Rectal smooth muscle tissue (tissue), 1 donor: Measurements from ENCODE around the gene SSUH2.

Experiments used
- H3K27ac ChIP-seq: one replicate; pipeline ENCODE4 v1.7.0; 2013; ENCODE audit warnings: low read depth, low read length, inconsistent platforms
- H3K27me3 ChIP-seq: one replicate; pipeline ENCODE4 v1.7.0; 2013; ENCODE audit warnings: low read length; ENCODE audit not compliant: control insufficient read depth, insufficient read depth
- H3K36me3 ChIP-seq: one replicate; pipeline ENCODE4 v1.7.0; 2013; ENCODE audit warnings: low read length; ENCODE audit not compliant: control insufficient read depth, insufficient read depth
- H3K4me1 ChIP-seq: one replicate; pipeline ENCODE4 v1.7.0; 2013; ENCODE audit warnings: low read length; ENCODE audit not compliant: control insufficient read depth, insufficient read depth
- H3K4me3 ChIP-seq: one replicate; pipeline ENCODE4 v1.7.0; 2013; ENCODE audit warnings: low read length
- H3K9ac ChIP-seq: one replicate; pipeline ENCODE4 v1.7.0; 2013; ENCODE audit warnings: low read length

SSUH2 gene

DNA sequence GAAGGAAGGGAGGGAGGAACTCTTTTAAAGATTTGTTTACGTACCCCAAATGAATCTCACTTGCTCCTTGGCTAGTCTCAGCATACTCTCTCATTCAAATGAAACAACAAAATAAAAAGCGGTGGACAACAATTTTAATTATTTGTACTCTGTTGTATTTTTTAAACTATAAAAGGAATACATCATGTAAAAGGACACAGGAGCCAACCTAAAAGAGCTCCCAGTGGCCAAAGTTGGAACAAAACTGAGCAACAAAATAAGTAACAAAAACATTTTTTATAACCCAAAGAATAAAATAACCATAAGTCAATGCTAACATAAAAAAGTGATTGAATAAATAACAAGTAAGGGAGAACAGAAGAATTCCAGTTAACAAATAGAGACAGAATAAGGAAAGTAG is 24.4 kb upstream of the SSUH2 start:
- Histone ChIP-seq H3K4me3 (no peak overlapping the region), H3K4me1 (no peaks in the 10 kb centered on the region), H3K36me3 (no peaks in the 10 kb centered on the region), H3K27me3 (no peaks in the 10 kb centered on the region), H3K9ac (no peak overlapping the region), H3K27ac (no peak overlapping the region)

DNA sequence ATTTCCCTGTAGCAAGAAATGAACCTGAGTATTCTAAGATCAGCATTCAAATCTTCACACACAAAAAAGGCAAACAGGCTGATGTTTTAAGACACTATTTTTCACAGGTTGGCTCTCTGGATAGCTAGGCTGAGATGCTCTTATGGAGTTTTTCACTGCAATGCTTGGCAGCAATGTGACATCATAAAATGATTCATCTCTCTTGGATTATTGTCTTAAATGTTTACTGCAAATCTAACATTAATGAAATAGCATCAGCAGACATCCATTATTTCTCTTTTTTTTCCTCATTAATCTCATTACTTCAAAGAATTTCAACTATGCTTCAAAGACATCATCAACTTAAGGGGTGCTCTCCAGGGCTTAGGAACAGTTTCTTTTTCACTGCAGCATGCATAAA is 23.6 kb upstream of the SSUH2 start:
- no peaks in the 10 kb centered on the region for H3K36me3 ChIP-seq
- no peaks in the 10 kb centered on the region for H3K4me1 ChIP-seq
- no peak overlapping the region for H3K9ac ChIP-seq
- no peaks in the 10 kb centered on the region for H3K27me3 ChIP-seq
- H3K4me3 ChIP-seq, result no peak overlapping the region
- no peak overlapping the region for H3K27ac ChIP-seq

DNA sequence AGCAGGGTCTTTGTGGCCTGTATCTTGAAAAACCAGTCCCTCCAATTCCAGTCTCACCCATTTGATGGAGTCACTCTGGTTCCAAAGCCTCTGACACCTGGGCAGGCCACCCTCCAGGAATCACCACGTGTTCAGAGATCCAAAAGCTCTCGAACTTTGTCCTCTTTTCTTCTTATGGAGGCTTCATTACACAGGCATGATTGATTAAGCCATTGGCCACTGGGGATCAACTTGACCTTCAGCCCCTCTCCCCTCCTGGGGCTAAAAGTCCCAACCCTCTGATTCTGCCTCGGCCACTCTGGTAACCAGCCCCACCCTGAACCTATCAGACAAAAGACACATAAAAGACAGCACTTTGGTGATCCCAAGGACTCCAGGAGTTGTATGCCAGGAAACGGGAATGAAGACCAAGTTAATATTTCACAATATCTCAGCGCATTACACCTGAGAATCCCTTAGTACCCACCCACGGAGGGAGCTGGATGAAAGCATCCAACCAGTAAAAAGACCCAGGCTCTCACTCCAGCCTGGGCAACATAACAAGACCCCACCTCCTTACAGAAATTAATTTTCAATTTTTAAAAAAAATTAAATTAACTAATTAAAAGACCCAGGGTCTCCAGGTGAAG is 23.0 kb upstream of the SSUH2 start:
- Histone ChIP-seq H3K9ac (no peak overlapping the region), H3K4me3 (no peak overlapping the region), H3K36me3 (no peaks in the 10 kb centered on the region), H3K27ac (no peak overlapping the region), H3K4me1 (no peaks in the 10 kb centered on the region), H3K27me3 (no peaks in the 10 kb centered on the region)

DNA sequence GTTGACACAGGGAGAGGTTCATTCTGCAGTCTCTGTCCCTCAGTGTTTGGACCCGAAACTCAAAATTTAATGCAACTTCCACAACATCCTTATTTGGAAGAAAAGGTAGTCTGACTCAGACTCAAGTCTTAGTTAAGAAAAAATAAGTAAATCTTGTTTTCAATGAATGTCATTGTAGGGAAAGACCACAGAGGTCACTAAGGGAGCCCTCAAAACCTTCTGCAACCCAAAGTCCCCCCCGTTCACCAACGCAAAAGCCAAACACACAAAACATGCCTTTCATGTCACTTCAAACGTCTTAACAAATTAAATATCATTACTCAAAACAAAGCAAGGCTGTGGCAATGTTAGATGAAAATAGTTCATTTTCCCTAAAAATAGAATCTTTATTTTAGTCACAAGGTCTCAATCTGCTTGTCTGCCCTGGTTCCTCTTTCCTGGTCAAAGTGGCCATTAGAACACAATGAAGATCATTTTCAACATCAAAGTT is 20.9 kb upstream of the SSUH2 start:
- Histone ChIP-seq H3K4me1 (no peaks in the 10 kb centered on the region), H3K36me3 (no peaks in the 10 kb centered on the region), H3K4me3 (no peak overlapping the region), H3K27ac (no peak overlapping the region), H3K27me3 (no peaks in the 10 kb centered on the region), H3K9ac (no peak overlapping the region)

DNA sequence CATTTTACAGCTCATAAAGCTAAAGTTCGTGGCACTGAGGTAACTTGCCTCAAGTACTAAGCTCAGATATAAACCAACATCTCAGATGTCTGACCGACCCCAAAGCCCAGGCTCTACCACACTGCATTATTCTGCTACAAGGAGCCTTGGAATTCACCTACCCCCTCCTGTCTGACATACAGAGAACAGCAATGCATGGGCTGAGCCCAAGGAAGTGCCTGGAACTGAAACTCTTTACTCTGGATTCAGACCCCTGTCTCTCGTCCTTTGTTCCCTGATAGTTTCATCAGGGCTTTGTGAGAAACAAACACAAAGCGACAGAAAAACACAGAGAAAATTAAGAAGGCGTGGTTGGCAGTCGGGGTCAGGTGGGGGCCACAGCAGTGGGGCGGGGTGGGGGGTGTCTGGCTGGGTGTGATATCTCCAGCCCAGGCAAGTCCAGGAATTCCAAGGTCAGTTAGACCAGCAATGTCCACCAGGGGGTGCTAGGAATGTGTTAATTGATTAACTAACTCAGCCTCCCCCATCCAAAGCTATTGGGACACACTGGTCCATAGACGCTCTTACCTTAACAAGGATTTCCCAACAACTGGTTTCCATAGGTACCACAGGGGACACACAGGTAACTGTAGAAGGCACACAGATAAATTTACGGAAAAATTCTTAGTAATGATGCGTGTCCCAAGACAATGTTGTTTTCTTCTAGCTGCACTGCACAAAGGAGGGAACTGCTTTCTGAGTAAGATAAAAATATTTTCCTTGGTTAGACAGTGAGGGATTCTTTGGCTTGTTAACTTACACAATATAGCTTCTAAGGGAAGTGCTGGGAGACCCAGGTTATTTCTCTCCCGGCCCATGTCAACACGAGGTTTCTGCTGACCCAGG is 18.8 kb upstream of the SSUH2 start:
- H3K4me3 ChIP-seq, result no peak overlapping the region
- no peak overlapping the region for H3K27ac ChIP-seq
- no peak overlapping the region for H3K9ac ChIP-seq
- no peaks in the 10 kb centered on the region for H3K4me1 ChIP-seq
- no peaks in the 10 kb centered on the region for H3K27me3 ChIP-seq
- no peaks in the 10 kb centered on the region for H3K36me3 ChIP-seq

DNA sequence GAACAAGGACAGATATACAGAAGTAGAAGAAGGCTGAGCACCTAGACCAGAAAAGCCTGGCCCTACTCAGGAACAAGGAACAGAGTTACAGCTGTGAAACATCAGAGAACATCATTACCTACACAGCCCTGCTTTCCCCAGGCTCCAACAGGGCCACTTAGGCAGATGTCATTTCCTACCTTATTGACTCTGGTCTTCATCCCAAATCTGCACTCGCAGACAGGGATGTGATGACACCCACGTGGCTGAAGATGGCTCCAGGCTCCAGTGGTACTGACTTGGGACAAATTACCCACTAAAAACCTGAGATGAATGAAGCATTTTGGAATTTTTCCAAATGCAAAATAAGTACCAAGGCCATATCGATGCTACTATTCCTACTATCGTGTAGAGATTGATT is 18.0 kb upstream of the SSUH2 start:
- H3K27me3 ChIP-seq, result no peaks in the 10 kb centered on the region
- no peaks in the 10 kb centered on the region for H3K4me1 ChIP-seq
- H3K4me3 ChIP-seq, result no peak overlapping the region
- H3K36me3 ChIP-seq, result no peaks in the 10 kb centered on the region
- no peak overlapping the region for H3K9ac ChIP-seq
- no peak overlapping the region for H3K27ac ChIP-seq

DNA sequence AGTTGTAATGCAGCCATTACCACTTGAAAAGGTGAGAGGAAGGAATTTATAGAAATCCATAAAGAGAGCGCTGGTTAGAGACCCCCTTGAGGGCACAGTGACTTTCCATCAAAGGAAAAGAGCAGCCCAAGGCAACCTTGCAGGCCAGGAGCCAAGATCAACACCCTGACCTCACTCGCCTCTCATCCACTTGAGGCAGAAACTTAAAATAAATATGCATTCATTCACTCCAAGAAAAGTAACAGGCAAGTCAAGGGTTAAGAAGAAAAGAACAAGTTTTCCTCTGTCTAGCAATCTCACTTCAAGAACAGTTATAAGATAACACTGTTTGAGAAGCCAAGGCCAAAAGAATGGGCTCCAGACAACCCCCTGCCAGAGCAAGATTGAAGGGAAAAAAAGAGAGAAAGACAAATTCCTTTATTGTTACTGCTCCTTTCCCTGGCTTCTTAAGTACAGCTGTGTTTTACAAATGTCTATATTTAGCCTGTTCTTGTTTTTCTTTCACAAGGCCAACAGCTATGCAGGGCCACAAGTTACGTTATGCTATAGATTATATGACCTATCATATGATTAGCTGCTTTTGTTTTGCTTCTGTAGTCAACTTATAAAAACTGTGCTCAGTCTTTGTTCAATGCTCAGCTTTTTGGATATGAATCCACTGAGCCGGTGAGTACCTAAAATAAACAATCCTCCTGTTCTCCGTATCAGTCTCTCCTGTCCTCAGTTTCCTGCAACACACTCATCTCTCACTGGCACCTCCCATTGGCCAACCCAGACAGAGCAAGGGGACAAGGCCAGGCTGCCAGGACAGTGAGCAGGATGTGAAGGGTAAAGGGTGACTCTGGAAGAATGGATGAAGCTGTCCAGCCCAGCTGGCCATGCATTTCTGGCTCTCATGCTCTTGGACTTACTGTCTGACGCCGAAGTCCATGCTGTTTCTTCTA is 15.8 kb upstream of the SSUH2 start:
- Histone ChIP-seq H3K4me1 (no peaks in the 10 kb centered on the region), H3K9ac (no peak overlapping the region), H3K36me3 (no peaks in the 10 kb centered on the region), H3K27ac (no peak overlapping the region), H3K27me3 (no peaks in the 10 kb centered on the region), H3K4me3 (no peak overlapping the region)

DNA sequence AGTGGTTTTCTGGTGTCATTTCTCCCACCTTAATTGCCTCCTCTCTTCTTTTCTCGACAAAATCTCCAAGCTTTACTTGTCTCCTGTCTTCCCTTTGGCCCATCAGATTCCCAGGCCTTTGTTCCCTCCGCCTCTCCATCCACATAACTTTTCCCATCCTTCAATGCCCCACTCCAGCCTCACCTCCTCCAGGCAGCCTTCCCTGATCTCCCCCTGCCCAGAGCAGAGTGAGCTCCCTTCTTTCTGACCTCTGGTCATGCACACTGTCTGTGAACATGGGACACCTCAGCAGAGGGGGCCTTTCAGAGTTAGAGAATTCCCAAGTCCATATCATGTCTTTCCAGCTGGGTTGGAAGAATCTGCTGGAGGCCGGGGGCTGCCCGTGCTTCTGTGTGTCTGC is 14.6 kb upstream of the SSUH2 start:
- no peak overlapping the region for H3K27ac ChIP-seq
- H3K4me3 ChIP-seq, result no peak overlapping the region
- H3K27me3 ChIP-seq, result no peaks in the 10 kb centered on the region
- no peaks in the 10 kb centered on the region for H3K4me1 ChIP-seq
- no peak overlapping the region for H3K9ac ChIP-seq
- no peaks in the 10 kb centered on the region for H3K36me3 ChIP-seq

DNA sequence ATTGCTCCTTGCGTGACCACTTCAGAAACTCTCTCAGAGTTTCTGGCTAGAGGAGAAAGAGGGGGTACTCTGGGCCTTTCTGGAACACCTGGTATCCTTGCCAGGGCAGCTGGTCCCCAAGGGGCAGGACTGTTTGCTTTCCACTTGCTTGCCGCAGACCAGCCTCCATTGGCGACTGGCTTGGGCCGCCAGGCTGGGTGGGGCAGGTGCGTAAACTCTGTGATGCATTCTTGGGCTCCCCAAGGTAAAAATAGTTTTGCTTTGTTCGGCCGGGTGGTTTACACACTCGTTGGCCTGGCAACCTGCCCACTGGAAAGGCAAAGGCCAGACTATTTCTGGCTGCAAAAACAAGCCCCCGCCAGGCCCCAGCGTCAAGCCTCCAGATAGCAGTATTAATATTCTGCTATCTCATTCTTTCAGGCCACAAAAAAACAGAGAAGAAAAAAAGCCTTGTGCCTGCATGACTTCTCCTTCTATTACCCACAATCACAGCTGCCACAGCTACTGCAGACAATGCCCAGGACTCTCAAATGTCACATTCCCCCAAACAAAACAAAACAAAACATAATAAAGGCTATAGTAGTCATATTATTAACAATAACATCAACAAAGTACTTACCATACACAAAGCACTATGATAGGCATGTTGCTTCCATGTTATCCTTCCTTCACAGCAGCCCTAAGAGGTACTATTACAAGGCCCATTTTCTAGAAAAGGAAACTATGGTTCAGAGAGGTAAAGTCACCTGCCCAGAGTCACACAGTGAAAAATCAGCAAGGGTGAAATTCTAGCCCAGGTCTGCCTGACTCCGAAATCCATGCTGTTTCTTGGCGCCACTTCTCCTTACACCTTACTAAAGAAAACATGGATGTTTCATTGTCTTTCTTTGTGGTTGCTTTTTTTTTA is 14.0 kb upstream of the SSUH2 start:
- no peak overlapping the region for H3K27ac ChIP-seq
- H3K27me3 ChIP-seq, result no peaks in the 10 kb centered on the region
- no peaks in the 10 kb centered on the region for H3K4me1 ChIP-seq
- no peaks in the 10 kb centered on the region for H3K36me3 ChIP-seq
- H3K9ac ChIP-seq, result no peak overlapping the region
- no peak overlapping the region for H3K4me3 ChIP-seq

DNA sequence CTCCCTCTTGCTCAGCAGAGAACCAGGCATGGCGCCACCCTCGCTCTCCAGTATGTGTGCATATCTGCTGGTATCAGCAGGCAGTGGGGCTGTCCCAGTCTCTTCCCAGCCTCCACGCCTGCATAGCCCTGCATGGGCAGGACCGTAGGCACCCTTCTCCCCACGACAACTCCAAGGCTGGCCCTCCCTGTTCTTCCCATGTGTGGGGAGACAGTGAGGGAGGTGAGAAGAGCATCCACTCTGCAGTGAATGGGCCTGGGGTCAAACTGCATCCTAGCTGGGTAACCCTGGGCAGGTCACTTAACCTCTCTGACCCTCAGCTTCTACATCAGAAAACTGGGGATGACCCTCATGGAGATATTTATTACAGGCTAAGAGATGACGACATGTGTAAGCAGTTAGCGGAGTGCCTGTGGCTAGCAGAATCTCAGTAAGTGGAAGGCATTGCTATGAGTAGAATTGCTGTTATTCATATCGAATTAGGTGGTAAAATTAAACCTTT is 13.3 kb upstream of the SSUH2 start:
- H3K4me1 ChIP-seq, result no peaks in the 10 kb centered on the region
- no peak overlapping the region for H3K4me3 ChIP-seq
- H3K27me3 ChIP-seq, result no peaks in the 10 kb centered on the region
- H3K9ac ChIP-seq, result no peak overlapping the region
- no peak overlapping the region for H3K27ac ChIP-seq
- H3K36me3 ChIP-seq, result no peaks in the 10 kb centered on the region

DNA sequence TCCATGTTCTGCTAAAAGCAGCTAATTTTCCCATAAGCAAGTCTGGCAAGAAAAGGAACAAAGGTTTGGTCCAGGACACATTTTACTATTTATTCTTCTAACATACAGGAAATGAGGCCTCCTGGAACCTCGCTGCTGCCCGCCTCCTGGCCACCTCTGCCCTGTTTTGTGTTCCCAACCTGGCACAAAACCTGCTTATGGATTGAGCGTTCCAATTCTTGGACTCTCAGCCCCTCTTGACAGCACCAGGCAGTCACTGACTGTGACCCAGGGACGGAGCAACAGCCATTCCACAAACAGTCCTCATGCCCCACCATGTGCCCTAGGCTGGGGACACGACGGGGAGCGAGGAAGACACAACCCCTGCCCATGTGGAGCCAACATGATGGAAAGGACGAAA is 11.6 kb upstream of the SSUH2 start:
- H3K27ac ChIP-seq, result no peak overlapping the region
- no peak overlapping the region for H3K4me3 ChIP-seq
- no peaks in the 10 kb centered on the region for H3K4me1 ChIP-seq
- no peaks in the 10 kb centered on the region for H3K27me3 ChIP-seq
- no peak overlapping the region for H3K9ac ChIP-seq
- H3K36me3 ChIP-seq, result no peaks in the 10 kb centered on the region
